Colonic mucosa (tissue), 4 donors: ENCODE results near the gene STON2. TPM values are rescaled to one million over a fixed set of nuclear protein-coding genes. Genes with fewer than 3 reads are reported as not detected.

ENCODE experiments used
- DNase-seq: peaks from one replicate; pipeline ENCODE4 v3.0.0-alpha.2; 2020
- H3K27ac ChIP-seq: fragments of 200-600 bp; one replicate; pipeline ENCODE4 v1.8.0; 2021
- H3K27me3 ChIP-seq: fragments of 200-600 bp; one replicate; pipeline ENCODE4 v1.8.0; 2021
- H3K36me3 ChIP-seq: fragments of 200-600 bp; one replicate; pipeline ENCODE4 v1.8.0; 2021
- H3K4me1 ChIP-seq: fragments of 200-600 bp; one replicate; pipeline ENCODE4 v1.8.0; 2021; ENCODE audit warnings: mild to moderate bottlenecking
- H3K4me3 ChIP-seq: fragments of 200-600 bp; one replicate; pipeline ENCODE4 v1.8.0; 2021
- H3K9ac ChIP-seq, 2 donors: one replicate each; pipeline ENCODE4 v1.7.0; 2013; ENCODE audit warnings: control low read depth in 2 of 2, low read depth in 2 of 2, low read length in 2 of 2
- H3K9me3 ChIP-seq: fragments of 200-600 bp; one replicate; pipeline ENCODE4 v1.8.0; 2021
- intact Hi-C: fragments of 100-400 bp; cut with DNase I; formaldehyde crosslinking; loops from one replicate; pipeline ENCODE4 v1.14.1; 2022
- total RNA-seq, 2 donors: library from RNA; stranded (reverse); fragmentation: NEBNext Ultra II Directional in 1 of 2; extraction: Animal tissue kit (Norgen Biotek cat#: 25700) in 1 of 2; gene quantifications; one replicate each; pipeline ENCODE4 v1.2.1, GENCODE V29; 2021
- TF ChIP-seq, protein P1 (sequence below): fragments of 200-600 bp; IDR thresholded peaks from one replicate; pipeline ENCODE4 v1.8.0; 2022; ENCODE audit warnings: antibody characterized with exemption, mild to moderate bottlenecking
- donor health status: healthy.
- donor health status: DM: no; HTN: no; CAD: no.
- donor health status: DM: no; HTN: no; CAD: no.

STON2 gene
- total RNA-seq, 2 donors from 2014 or later: 12.7 to 15.1 TPM

DNA sequence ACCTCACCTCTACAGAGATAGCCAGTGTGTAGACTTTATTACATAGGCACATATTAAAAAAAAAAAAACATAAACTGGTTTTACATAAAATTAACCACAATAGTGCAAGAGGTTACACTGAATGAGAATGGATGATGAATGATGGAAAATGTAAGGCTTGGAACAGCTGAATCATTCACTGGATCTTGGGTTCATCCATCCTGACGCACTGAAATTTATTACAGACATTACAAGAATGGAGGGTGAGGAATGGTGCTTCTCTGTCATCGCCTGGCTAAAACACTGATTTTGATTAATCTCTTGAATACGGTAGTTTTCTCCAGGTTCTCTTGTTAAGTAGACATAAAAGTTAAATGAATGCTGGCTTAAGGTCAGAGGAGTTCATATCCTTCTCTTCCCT is 139.4 kb downstream of the STON2 start:
- Histone ChIP-seq H3K4me1 (no peaks in the 10 kb centered on the region), H3K27ac (no peak overlapping the region), H3K36me3 (no peaks in the 10 kb centered on the region), H3K9me3 (no peaks in the 10 kb centered on the region), H3K9ac (no peak overlapping the region), H3K27me3 (no peaks in the 10 kb centered on the region), H3K4me3 (no peak overlapping the region)
- no peak for DNase-seq
- TF ChIP-seq, protein P1, sequence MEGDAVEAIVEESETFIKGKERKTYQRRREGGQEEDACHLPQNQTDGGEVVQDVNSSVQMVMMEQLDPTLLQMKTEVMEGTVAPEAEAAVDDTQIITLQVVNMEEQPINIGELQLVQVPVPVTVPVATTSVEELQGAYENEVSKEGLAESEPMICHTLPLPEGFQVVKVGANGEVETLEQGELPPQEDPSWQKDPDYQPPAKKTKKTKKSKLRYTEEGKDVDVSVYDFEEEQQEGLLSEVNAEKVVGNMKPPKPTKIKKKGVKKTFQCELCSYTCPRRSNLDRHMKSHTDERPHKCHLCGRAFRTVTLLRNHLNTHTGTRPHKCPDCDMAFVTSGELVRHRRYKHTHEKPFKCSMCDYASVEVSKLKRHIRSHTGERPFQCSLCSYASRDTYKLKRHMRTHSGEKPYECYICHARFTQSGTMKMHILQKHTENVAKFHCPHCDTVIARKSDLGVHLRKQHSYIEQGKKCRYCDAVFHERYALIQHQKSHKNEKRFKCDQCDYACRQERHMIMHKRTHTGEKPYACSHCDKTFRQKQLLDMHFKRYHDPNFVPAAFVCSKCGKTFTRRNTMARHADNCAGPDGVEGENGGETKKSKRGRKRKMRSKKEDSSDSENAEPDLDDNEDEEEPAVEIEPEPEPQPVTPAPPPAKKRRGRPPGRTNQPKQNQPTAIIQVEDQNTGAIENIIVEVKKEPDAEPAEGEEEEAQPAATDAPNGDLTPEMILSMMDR: no peak
- intact Hi-C loops: no loop called here

DNA sequence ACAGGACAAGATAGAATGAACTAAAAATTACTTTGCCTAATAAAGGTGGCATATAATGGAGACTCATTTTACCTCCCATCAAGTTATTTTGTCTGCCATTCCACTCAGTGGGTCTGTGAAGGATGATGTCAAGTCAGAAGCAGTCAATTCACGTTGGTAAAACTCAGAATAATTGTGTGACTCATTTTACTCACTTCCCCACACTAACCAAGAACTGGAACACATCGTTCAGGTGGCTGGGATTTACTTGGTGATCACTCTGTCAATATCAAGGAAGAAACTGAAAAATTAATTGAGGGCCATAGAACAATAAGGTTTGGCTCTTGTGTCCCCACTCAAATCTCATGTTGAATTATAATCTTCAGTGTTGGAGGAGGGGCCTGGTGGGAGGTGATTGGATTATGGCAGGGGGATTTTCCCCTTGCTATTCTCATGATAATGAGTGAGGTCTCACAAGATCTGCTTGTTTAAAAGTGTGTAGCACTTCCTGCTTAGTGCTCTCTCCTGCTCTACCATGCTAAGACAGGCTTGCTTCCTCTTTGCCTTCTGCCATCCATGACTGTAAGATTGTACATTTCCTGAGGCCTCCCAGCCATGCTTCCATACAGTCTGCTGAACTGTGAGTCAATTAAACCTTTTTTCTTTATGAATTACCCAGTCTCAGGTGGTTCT is 143.7 kb downstream of the STON2 start:
- no peak for DNase-seq
- H3K27me3 ChIP-seq: no peaks in the 10 kb centered on the region
- TF ChIP-seq, protein P1: no peak
- no peak overlapping the region for H3K9ac ChIP-seq
- no peaks in the 10 kb centered on the region for H3K4me1 ChIP-seq
- intact Hi-C loops: no loop called here
- H3K9me3 ChIP-seq: no peaks in the 10 kb centered on the region
- no peak overlapping the region for H3K4me3 ChIP-seq
- no peaks in the 10 kb centered on the region for H3K36me3 ChIP-seq
- no peak overlapping the region for H3K27ac ChIP-seq

DNA sequence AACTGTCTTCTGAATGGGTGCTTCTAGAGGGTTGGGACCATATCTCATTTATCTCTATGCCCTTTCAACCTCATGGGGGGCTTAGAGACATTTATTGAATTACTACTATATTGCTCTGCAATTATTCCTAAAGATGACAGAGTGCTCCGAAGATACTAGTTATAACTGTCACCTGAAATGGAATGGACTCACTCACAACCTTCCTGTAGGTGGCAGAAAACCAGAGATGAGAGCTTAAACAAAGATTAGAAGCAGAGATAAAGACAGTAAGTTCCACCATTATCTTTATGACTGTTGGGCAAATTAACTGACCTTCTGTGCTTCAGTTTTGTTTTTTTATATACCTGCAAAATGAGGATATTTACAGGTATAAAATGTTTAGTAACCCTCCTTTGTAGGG is 147.8 kb downstream of the STON2 start:
- Histone ChIP-seq H3K27ac (no peak overlapping the region), H3K4me1 (no peaks in the 10 kb centered on the region), H3K36me3 (no peaks in the 10 kb centered on the region), H3K9ac (no peak overlapping the region), H3K4me3 (no peak overlapping the region), H3K27me3 (no peaks in the 10 kb centered on the region), H3K9me3 (no peaks in the 10 kb centered on the region)
- no peak for DNase-seq
- intact Hi-C loops: no loop called here
- TF ChIP-seq, protein P1: no peak

DNA sequence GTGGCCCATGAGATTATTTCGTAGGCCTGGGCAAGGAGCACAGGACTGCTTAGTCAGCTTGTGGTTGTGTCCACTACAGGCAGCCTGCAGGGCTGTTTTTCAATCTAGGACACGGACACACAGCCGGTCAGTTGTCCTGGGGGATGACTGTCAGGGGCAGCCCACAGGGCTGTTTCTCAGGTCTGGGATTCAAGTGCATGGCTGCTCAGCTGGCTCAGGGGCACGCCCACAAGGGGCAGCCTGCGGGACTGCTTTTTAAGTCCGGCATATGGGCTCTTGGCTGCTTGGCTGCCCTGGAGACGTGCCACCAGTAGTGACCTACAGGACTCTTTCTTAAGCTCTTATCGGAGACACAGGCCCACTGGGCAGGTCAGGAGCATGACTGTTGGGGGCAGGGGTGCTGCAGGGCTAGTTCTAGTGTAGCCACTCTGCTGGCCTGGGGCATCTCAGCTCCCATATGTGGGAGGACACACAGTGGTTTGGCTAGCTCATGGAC is 152.8 kb downstream of the STON2 start:
- H3K4me1 ChIP-seq: no peaks in the 10 kb centered on the region
- H3K9me3 ChIP-seq: no peaks in the 10 kb centered on the region
- no peak overlapping the region for H3K4me3 ChIP-seq
- intact Hi-C loops: no loop called here
- H3K9ac ChIP-seq: no peak overlapping the region
- H3K36me3 ChIP-seq: no peaks in the 10 kb centered on the region
- DNase-seq: no peak
- H3K27me3 ChIP-seq: no peaks in the 10 kb centered on the region
- TF ChIP-seq, protein P1: no peak
- no peak overlapping the region for H3K27ac ChIP-seq

DNA sequence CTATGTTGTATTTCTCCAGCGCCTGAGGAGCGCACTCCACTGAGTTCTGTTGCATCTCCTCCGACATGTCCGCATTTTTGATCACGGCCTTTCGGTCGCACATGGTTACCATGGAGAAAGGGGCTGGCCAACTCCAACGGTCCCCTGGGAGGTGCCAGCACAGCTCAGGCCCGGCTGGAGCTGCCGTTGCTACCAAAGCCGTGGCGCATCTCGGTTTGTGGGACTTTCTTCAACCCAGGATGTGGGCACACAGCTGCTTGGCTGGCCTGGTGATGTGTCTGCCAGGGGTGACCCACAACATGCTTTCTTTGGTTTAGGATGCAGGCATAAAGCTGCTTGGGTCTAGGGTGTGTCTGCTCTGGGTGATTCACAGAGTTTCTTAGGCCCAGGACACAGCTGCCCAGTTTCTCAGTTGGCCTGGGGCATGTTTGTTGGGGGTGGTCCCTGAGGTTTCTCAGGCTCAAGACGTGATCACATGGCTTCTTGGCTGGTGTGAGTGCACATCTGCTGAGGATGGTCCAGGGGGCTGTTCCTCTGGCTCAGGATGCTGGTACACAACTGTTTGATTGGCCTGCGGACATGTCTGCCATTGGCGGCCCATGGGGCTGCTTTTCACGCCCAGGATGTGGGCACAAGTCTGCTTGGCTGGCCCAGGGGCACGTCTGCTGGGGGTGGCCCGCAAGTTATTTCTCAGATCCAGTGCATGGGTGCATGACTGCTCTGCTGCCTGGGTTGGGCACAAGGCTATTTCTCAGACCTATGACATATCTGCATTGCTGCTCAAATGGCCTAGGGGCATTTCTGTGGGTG is 153.5 kb downstream of the STON2 start:
- DNase-seq: no peak
- Histone ChIP-seq H3K27me3 (no peaks in the 10 kb centered on the region), H3K4me1 (no peaks in the 10 kb centered on the region), H3K9me3 (no peaks in the 10 kb centered on the region), H3K9ac (no peak overlapping the region), H3K4me3 (no peak overlapping the region), H3K27ac (no peak overlapping the region), H3K36me3 (no peaks in the 10 kb centered on the region)
- TF ChIP-seq, protein P1: no peak
- intact Hi-C loops: no loop called here
